ENCODE measurements around the gene NEDD1.

The NEDD1 gene

GRCh38 chr12:96994900-96995299 lies 87.8 kb downstream of the NEDD1 start:
- intact Hi-C loops (cut with DNase I) = no loop called here
- DNase-seq = peak in 16 of 42 donors; percentile 8 to 67 (median 32)

GRCh38 chr12:96995861-96996260 lies 88.8 kb downstream of the NEDD1 start:
- DNase-seq = peak in 1 of 42 donors; percentile 11
- intact Hi-C loops (cut with DNase I) = no loop called here

- intact Hi-C loops (cut with DNase I) = no loop called here
- DNase-seq = no peak
Observed at GRCh38 chr12:96997797-96998484, 90.9 kb downstream of the NEDD1 start.

- no peak for DNase-seq
- intact Hi-C loops (cut with DNase I) = no loop called here
Observed at GRCh38 chr12:97003276-97003675, 96.2 kb downstream of the NEDD1 start.

Measured in head of caudate nucleus (tissue), 42 donors.